HEK293 (cell line): ENCODE data around the gene HOXC5.

Source experiments
- CTCF ChIA-PET: fragments of 350-600 bp; formaldehyde crosslinking; extraction: SDS; loops from one replicate; lab custom pipeline; 2021; ENCODE audit warnings: antibody characterized with exemption; lab: Yijun Ruan, JAX
- POLR2A ChIA-PET: fragments of 300-600 bp; formaldehyde crosslinking; extraction: SDS; loops from one replicate; lab custom pipeline; 2020; ENCODE audit warnings: antibody characterized with exemption, inconsistent platforms; lab: Yijun Ruan, JAX
- H3K27ac ChIP-seq: fragments of 200-500 bp; sonication (Bioruptor generic); 2 replicates; pipeline ENCODE4 v1.5.1; 2014; ENCODE audit warnings: low read depth, low read length, control low read depth, inconsistent platforms; ENCODE audit errors: extremely low read depth
- H3K36me3 ChIP-seq, 2 experiments: fragments of 200-500 bp in 1 of 2; sonication (Bioruptor generic) in 1 of 2; 1 replicate in 1 of 2; 2 replicates in 1 of 2; pipeline ENCODE4 v1.5.1; 2014 to 2017; ENCODE audit warnings: inconsistent platforms in 2 of 2, low read length in 2 of 2; ENCODE audit not compliant: control insufficient read depth in 2 of 2, insufficient read depth in 1 of 2
- H3K4me1 ChIP-seq: fragments of 200-500 bp; sonication (Bioruptor generic); 2 replicates; pipeline ENCODE4 v1.5.1; 2014; ENCODE audit warnings: mild to moderate bottlenecking, low read length, inconsistent platforms; ENCODE audit not compliant: control insufficient read depth, insufficient read depth
- H3K4me3 ChIP-seq: 2 replicates; pipeline ENCODE4 v1.5.1; 2011; ENCODE audit warnings: low read depth, mild to moderate bottlenecking, control low read depth, low read length, moderate library complexity
- H3K9me3 ChIP-seq: fragments of 200-500 bp; sonication (Bioruptor generic); 2 replicates; pipeline ENCODE4 v1.5.1; 2014; ENCODE audit warnings: low read depth, low read length, inconsistent platforms; ENCODE audit not compliant: control insufficient read depth, insufficient read depth
- GFI1B ChIP-seq: fragments of 450-650 bp; formaldehyde crosslinking; IDR thresholded peaks from 2 replicates; pipeline ENCODE4 v1.5.1; 2016; ENCODE audit warnings: missing biosample characterization, missing genetic modification characterization
- KLF16 ChIP-seq: fragments of 450-650 bp; formaldehyde crosslinking; IDR thresholded peaks from 2 replicates; pipeline ENCODE4 v1.5.1; 2017; ENCODE audit warnings: missing biosample characterization, missing genetic modification characterization
- KLF9 ChIP-seq: fragments of 450-650 bp; formaldehyde crosslinking; IDR thresholded peaks from 2 replicates; pipeline ENCODE4 v1.5.1; 2016; ENCODE audit warnings: missing biosample characterization, missing genetic modification characterization, low read depth
- MZF1 ChIP-seq: fragments of 450-650 bp; formaldehyde crosslinking; IDR thresholded peaks from 2 replicates; pipeline ENCODE4 v1.5.1; 2017; ENCODE audit warnings: missing biosample characterization, missing genetic modification characterization, borderline replicate concordance
- PRDM1 ChIP-seq: fragments of 450-650 bp; formaldehyde crosslinking; IDR thresholded peaks from 2 replicates; pipeline ENCODE4; 2016; ENCODE audit warnings: missing biosample characterization, missing genetic modification characterization
- RBAK ChIP-seq: fragments of 450-650 bp; formaldehyde crosslinking; IDR thresholded peaks from 2 replicates; pipeline ENCODE4 v1.5.1; 2016; ENCODE audit warnings: missing biosample characterization, missing genetic modification characterization
- ZBTB1 ChIP-seq: fragments of 450-650 bp; formaldehyde crosslinking; IDR thresholded peaks from 2 replicates; pipeline ENCODE4 v1.5.1; 2016; ENCODE audit warnings: missing biosample characterization, missing genetic modification characterization
- ZBTB17 ChIP-seq: fragments of 450-650 bp; formaldehyde crosslinking; IDR thresholded peaks from 2 replicates; pipeline ENCODE4 v1.5.1; 2016; ENCODE audit warnings: missing biosample characterization, missing genetic modification characterization
- ZFP41 ChIP-seq: fragments of 450-650 bp; formaldehyde crosslinking; IDR thresholded peaks from 2 replicates; pipeline ENCODE4 v1.5.1; 2016; ENCODE audit warnings: missing biosample characterization, missing genetic modification characterization, borderline replicate concordance
- ZNF112 ChIP-seq: fragments of 450-650 bp; formaldehyde crosslinking; IDR thresholded peaks from 2 replicates; pipeline ENCODE4 v1.5.0; 2017; ENCODE audit warnings: missing biosample characterization, missing genetic modification characterization
- ZNF132 ChIP-seq: fragments of 450-650 bp; formaldehyde crosslinking; IDR thresholded peaks from 2 replicates; pipeline ENCODE4 v1.5.1; 2017; ENCODE audit warnings: missing biosample characterization, missing genetic modification characterization, borderline replicate concordance
- ZNF211 ChIP-seq: fragments of 450-650 bp; formaldehyde crosslinking; IDR thresholded peaks from 2 replicates; pipeline ENCODE4 v1.5.1; 2016; ENCODE audit warnings: low read depth, missing biosample characterization, missing genetic modification characterization
- ZNF366 ChIP-seq: fragments of 450-650 bp; formaldehyde crosslinking; conservative IDR thresholded peaks from 2 replicates; pipeline ENCODE4 v1.5.1; 2016; ENCODE audit warnings: missing biosample characterization, missing genetic modification characterization
- ZNF555 ChIP-seq: fragments of 450-650 bp; formaldehyde crosslinking; conservative IDR thresholded peaks from 2 replicates; pipeline ENCODE4 v1.5.1; 2017; ENCODE audit warnings: missing biosample characterization, mild to moderate bottlenecking, missing genetic modification characterization, inconsistent platforms
- ZNF600 ChIP-seq: fragments of 450-650 bp; formaldehyde crosslinking; IDR thresholded peaks from 2 replicates; pipeline ENCODE4 v1.5.1; 2016; ENCODE audit warnings: missing biosample characterization, missing genetic modification characterization
- ZNF701 ChIP-seq: fragments of 450-650 bp; formaldehyde crosslinking; IDR thresholded peaks from 2 replicates; pipeline ENCODE4 v1.5.1; 2016; ENCODE audit warnings: missing biosample characterization, missing genetic modification characterization
- TF ChIP-seq, protein P1 (sequence below): fragments of 450-650 bp; IDR thresholded peaks from 2 replicates; pipeline ENCODE4 v1.5.1; 2018; ENCODE audit warnings: missing biosample characterization, missing genetic modification characterization
- TF ChIP-seq, protein P2 (sequence below): fragments of 450-650 bp; formaldehyde crosslinking; IDR thresholded peaks from 2 replicates; pipeline ENCODE4 v1.5.1; 2016; ENCODE audit warnings: missing biosample characterization, missing genetic modification characterization
- TF ChIP-seq, protein P3 (sequence below): fragments of 450-650 bp; formaldehyde crosslinking; IDR thresholded peaks from 2 replicates; pipeline ENCODE4 v1.5.1; 2016; ENCODE audit warnings: missing biosample characterization, missing genetic modification characterization, borderline replicate concordance
- TF ChIP-seq, protein P4 (sequence below): fragments of 450-650 bp; IDR thresholded peaks from 2 replicates; pipeline ENCODE4 v1.5.1; 2018; ENCODE audit warnings: missing biosample characterization, mild to moderate bottlenecking, missing genetic modification characterization
- TF ChIP-seq, protein P5 (sequence below): fragments of 450-650 bp; formaldehyde crosslinking; IDR thresholded peaks from 2 replicates; pipeline ENCODE4 v1.5.1; 2016; ENCODE audit warnings: missing biosample characterization, missing genetic modification characterization

Gene HOXC5

DNA sequence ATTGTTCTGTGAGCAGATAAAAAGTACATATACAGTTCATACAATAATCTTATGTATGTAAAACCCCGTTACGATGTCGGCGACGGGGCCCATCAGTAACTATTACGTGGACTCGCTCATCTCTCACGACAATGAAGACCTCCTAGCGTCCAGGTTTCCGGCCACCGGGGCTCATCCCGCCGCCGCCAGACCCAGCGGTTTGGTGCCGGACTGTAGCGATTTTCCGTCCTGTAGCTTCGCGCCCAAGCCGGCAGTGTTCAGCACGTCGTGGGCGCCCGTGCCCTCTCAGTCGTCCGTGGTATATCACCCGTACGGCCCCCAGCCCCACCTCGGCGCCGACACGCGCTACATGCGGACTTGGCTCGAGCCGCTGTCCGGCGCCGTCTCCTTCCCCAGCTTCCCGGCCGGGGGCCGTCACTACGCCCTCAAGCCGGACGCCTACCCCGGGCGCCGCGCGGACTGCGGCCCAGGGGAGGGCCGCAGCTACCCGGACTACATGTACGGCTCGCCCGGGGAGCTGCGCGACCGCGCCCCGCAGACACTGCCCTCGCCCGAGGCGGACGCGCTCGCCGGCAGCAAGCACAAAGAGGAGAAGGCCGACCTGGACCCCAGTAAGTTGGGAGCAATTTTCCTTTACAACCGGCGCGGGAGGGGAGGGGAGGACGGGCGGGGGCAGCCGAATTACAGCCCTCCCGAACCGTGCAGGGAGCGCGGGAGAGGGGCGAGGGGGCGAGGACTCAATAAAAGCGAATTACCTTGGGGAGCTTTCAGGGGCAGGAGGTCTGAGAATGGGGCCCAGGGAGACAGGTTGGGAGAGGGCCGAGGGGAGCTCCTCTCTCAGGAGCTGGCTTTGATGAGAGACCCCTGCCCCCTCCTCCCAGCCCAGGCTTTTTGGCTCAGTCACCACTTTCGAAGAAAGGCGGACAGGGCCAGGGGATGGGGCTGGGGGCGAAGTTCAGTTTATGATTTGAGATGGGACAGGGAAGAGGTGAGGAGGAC, 32.4 kb upstream of the HOXC5 start, which contains the start of gene HOXC9 (continued):
- TF ChIP-seq, protein P1, sequence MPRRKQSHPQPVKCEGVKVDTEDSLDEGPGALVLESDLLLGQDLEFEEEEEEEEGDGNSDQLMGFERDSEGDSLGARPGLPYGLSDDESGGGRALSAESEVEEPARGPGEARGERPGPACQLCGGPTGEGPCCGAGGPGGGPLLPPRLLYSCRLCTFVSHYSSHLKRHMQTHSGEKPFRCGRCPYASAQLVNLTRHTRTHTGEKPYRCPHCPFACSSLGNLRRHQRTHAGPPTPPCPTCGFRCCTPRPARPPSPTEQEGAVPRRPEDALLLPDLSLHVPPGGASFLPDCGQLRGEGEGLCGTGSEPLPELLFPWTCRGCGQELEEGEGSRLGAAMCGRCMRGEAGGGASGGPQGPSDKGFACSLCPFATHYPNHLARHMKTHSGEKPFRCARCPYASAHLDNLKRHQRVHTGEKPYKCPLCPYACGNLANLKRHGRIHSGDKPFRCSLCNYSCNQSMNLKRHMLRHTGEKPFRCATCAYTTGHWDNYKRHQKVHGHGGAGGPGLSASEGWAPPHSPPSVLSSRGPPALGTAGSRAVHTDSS (tag by site-specific recombination), result no peak
- no peak for TF ChIP-seq ZBTB1
- no peak for TF ChIP-seq ZNF211 (tag by site-specific recombination)
- no peak for TF ChIP-seq ZFP41
- TF ChIP-seq KLF16 (tag by site-specific recombination), result peak; percentile 20; the same call in 1 of the 2 replicates
- no peak for TF ChIP-seq ZNF112 (tag by site-specific recombination)
- TF ChIP-seq, protein P2, sequence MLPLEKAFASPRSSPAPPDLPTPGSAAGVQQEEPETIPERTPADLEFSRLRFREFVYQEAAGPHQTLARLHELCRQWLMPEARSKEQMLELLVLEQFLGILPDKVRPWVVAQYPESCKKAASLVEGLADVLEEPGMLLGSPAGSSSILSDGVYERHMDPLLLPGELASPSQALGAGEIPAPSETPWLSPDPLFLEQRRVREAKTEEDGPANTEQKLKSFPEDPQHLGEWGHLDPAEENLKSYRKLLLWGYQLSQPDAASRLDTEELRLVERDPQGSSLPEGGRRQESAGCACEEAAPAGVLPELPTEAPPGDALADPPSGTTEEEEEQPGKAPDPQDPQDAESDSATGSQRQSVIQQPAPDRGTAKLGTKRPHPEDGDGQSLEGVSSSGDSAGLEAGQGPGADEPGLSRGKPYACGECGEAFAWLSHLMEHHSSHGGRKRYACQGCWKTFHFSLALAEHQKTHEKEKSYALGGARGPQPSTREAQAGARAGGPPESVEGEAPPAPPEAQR (tag by site-specific recombination), result 0 out of 2 replicates have a peak, but pooled peaks have one; percentile 9
- peak; percentile 12; the same call in 1 of the 2 replicates for TF ChIP-seq ZBTB17 (tag by site-specific recombination)
- TF ChIP-seq ZNF132 (tag by site-specific recombination), result no peak
- TF ChIP-seq ZNF701 (tag by site-specific recombination), result no peak
- TF ChIP-seq ZNF366 (tag by site-specific recombination), result 0 out of 2 replicates have a peak, but pooled peaks have one; percentile 7
- peak; percentile 49 for TF ChIP-seq KLF9 (tag by site-specific recombination)

DNA sequence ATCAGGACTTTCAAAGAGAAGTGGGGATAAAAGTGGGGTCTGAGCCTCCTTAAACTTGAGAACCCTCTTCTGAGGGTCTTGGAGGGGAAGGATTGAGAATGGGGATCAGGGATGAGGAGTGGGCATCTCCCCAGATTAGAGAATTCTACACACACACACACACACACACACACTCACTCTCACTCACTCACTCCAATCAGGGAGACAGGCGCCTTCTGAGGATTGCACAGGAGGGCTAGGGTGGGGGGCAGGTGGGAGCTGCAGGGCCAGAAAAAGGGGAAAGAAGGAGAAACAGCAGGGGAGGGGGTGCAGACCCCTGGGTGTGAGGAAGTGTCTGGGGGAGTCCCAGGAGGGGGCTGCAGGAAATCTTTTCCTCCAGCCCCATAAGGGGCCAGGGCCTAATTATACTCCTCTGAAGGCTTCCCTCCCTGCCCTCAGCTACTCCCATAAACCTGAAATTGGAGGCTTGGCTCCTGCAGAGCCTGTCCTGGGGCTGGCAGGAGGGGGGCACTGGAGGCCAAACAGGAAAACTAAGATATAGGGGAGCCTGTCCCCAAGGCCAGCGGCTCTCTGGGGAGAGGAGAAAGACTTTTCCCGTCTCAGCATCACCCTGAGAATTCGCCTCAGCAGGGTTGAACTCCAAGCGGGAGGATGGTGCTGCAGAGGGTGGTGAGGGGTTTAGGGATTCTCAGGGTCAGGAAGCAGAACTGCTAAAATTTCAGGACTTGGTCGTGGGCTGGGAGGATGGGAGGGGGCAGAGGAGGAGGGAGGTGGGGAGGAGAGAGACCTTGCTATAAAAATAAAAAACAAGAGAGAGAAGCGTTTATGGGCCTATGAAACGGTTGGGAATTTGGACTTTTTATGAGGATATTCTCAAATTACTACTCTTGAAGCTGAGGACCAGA, 31.3 kb upstream of the HOXC5 start:
- Histone ChIP-seq H3K9me3 (no peaks in the 10 kb centered on the region), H3K36me3 (peaks cover 8 to 15% of the 10 kb centered on the region in 2 experiments; a peak in 2 of 3 replicates), H3K27ac (peak overlapping the region; percentile 99), H3K4me1 (peaks cover 40% of the 10 kb centered on the region), H3K4me3 (peak overlapping the region; percentile 94)
- POLR2A ChIA-PET, result interaction anchor here (0.6 to 3.7 kb wide), 6 partner anchors 7 to 63 kb away, joined by 4 to 34 read pairs (median 15); partner anchors contain the start of genes HOXC10, HOXC13, HOXC5 and HOXC8
- CTCF ChIA-PET, result interaction anchor here (0.5 to 6.7 kb wide), 14 partner anchors 11 to 1840 kb away, joined by 3 to 49 read pairs (median 4); partner anchors contain the start of gene HOXC13
- TF ChIP-seq GFI1B, result 0 out of 2 replicates have a peak, but pooled peaks have one; percentile 32
- TF ChIP-seq, protein P3, sequence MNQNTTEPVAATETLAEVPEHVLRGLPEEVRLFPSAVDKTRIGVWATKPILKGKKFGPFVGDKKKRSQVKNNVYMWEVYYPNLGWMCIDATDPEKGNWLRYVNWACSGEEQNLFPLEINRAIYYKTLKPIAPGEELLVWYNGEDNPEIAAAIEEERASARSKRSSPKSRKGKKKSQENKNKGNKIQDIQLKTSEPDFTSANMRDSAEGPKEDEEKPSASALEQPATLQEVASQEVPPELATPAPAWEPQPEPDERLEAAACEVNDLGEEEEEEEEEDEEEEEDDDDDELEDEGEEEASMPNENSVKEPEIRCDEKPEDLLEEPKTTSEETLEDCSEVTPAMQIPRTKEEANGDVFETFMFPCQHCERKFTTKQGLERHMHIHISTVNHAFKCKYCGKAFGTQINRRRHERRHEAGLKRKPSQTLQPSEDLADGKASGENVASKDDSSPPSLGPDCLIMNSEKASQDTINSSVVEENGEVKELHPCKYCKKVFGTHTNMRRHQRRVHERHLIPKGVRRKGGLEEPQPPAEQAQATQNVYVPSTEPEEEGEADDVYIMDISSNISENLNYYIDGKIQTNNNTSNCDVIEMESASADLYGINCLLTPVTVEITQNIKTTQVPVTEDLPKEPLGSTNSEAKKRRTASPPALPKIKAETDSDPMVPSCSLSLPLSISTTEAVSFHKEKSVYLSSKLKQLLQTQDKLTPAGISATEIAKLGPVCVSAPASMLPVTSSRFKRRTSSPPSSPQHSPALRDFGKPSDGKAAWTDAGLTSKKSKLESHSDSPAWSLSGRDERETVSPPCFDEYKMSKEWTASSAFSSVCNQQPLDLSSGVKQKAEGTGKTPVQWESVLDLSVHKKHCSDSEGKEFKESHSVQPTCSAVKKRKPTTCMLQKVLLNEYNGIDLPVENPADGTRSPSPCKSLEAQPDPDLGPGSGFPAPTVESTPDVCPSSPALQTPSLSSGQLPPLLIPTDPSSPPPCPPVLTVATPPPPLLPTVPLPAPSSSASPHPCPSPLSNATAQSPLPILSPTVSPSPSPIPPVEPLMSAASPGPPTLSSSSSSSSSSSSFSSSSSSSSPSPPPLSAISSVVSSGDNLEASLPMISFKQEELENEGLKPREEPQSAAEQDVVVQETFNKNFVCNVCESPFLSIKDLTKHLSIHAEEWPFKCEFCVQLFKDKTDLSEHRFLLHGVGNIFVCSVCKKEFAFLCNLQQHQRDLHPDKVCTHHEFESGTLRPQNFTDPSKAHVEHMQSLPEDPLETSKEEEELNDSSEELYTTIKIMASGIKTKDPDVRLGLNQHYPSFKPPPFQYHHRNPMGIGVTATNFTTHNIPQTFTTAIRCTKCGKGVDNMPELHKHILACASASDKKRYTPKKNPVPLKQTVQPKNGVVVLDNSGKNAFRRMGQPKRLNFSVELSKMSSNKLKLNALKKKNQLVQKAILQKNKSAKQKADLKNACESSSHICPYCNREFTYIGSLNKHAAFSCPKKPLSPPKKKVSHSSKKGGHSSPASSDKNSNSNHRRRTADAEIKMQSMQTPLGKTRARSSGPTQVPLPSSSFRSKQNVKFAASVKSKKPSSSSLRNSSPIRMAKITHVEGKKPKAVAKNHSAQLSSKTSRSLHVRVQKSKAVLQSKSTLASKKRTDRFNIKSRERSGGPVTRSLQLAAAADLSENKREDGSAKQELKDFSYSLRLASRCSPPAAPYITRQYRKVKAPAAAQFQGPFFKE (tag by site-specific recombination), result no peak
- peak; percentile 78 for TF ChIP-seq ZNF600 (tag by site-specific recombination)
- TF ChIP-seq, protein P4, sequence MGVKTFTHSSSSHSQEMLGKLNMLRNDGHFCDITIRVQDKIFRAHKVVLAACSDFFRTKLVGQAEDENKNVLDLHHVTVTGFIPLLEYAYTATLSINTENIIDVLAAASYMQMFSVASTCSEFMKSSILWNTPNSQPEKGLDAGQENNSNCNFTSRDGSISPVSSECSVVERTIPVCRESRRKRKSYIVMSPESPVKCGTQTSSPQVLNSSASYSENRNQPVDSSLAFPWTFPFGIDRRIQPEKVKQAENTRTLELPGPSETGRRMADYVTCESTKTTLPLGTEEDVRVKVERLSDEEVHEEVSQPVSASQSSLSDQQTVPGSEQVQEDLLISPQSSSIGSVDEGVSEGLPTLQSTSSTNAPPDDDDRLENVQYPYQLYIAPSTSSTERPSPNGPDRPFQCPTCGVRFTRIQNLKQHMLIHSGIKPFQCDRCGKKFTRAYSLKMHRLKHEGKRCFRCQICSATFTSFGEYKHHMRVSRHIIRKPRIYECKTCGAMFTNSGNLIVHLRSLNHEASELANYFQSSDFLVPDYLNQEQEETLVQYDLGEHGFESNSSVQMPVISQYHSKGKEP (tag by site-specific recombination), result 0 out of 2 replicates have a peak, but pooled peaks have one; percentile 8
- TF ChIP-seq ZNF555 (tag by site-specific recombination), result no peak
- peak; percentile 71 for TF ChIP-seq PRDM1 (tag by site-specific recombination)
- TF ChIP-seq RBAK (tag by site-specific recombination), result no peak
- TF ChIP-seq, protein P5, sequence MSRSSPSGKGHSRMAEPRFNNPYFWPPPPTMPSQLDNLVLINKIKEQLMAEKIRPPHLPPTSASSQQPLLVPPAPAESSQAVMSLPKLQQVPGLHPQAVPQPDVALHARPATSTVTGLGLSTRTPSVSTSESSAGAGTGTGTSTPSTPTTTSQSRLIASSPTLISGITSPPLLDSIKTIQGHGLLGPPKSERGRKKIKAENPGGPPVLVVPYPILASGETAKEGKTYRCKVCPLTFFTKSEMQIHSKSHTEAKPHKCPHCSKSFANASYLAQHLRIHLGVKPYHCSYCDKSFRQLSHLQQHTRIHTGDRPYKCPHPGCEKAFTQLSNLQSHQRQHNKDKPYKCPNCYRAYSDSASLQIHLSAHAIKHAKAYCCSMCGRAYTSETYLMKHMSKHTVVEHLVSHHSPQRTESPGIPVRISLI (tag by site-specific recombination), result no peak
- TF ChIP-seq MZF1 (tag by site-specific recombination), result peak; percentile 25; the same call in 1 of the 2 replicates
